HepG2 (cell line): ENCODE measurements around the gene TACC2. TPM values are rescaled to one million over a fixed set of nuclear protein-coding genes. Genes with fewer than 3 reads are reported as not detected.

ENCODE experiments used
- ATAC-seq: fragments of 200-7000 bp; cut with Tn5 transposase; 3 replicates; pipeline ENCODE4 v1.9.1; 2020; ENCODE audit warnings: mild to moderate bottlenecking, moderate library complexity
- BruUV-seq: library from RNA; stranded (reverse); fragments of 400-500 nt; replicated peaks from 2 replicates; lab custom pipeline; 2021; lab: Mats Ljungman, UMichigan
- CTCF ChIA-PET: fragments of 300-600 bp; formaldehyde crosslinking; extraction: SDS; loops from one replicate; lab custom pipeline; 2021; ENCODE audit warnings: low total read pairs, inconsistent platforms, low intra/inter-chr PET ratio; lab: Yijun Ruan, JAX
- POLR2A ChIA-PET: fragments of 350-600 bp; sonication (Branson Sonifier 250); formaldehyde crosslinking; loops from one replicate; lab custom pipeline; 2020; ENCODE audit warnings: antibody characterized with exemption, inconsistent platforms; lab: Yijun Ruan, JAX
- DNase-seq: peaks from one replicate; pipeline ENCODE4 v3.0.0-alpha.2; 2015; ENCODE audit warnings: low spot score
- FAIRE-seq: peaks from 3 replicates; lab custom pipeline; 2011; peaks lifted over from hg19 to GRCh38; lab: Jason Lieb, UNC
- H2AFZ ChIP-seq: one replicate; pipeline ENCODE4 v1.6.1; 2011; ENCODE audit warnings: low read length, inconsistent platforms
- H3K27ac ChIP-seq: fragments of 300-600 bp; 3 replicates; pipeline ENCODE4 v1.8.0; 2011; ENCODE audit warnings: mixed run types, mild to moderate bottlenecking, mixed read lengths, low read length, inconsistent platforms; ENCODE audit not compliant: insufficient read depth; ENCODE audit errors: extremely low read length
- H3K27me3 ChIP-seq, 2 experiments: fragments of 200-600 bp in 1 of 2; 2 replicates in 1 of 2; 3 replicates in 1 of 2; pipeline versions ENCODE4 v1.6.0 to v1.8.0; 2011; ENCODE audit warnings: low read length in 2 of 2, mild to moderate bottlenecking in 2 of 2, moderate library complexity in 2 of 2, inconsistent platforms in 1 of 2; ENCODE audit not compliant: insufficient read depth in 2 of 2, control insufficient read depth in 1 of 2
- H3K36me3 ChIP-seq, 2 experiments: fragments of 200-600 bp in 1 of 2; replicated peaks in 1 of 2; 2 replicates in 1 of 2; 3 replicates in 1 of 2; pipeline versions ENCODE4 v1.5.1 to v1.8.0; 2011; ENCODE audit warnings: low read length in 2 of 2, inconsistent platforms in 1 of 2; ENCODE audit not compliant: insufficient read depth in 2 of 2, control insufficient read depth in 1 of 2
- H3K4me1 ChIP-seq: 2 replicates; pipeline ENCODE4 v1.5.1; 2012; ENCODE audit warnings: low read length, inconsistent platforms; ENCODE audit not compliant: insufficient read depth
- H3K4me2 ChIP-seq: 2 replicates; pipeline ENCODE4 v1.6.0; 2011; ENCODE audit warnings: low read depth, low read length, inconsistent platforms
- H3K4me3 ChIP-seq, 3 experiments: fragments of 200-600 bp in 1 of 3; sonication (generic), shearing (Covaris generic) in 1 of 3; replicated peaks in 1 of 3; 2 replicates each; pipeline ENCODE4 v1.5.1; 2011 to 2016; ENCODE audit warnings: low read length in 3 of 3, inconsistent platforms in 2 of 3, low read depth in 2 of 3, mild to moderate bottlenecking in 2 of 3, control low read depth in 1 of 3, mixed read lengths in 1 of 3; ENCODE audit not compliant: insufficient read depth in 1 of 3
- H3K79me2 ChIP-seq: one replicate; pipeline ENCODE4 v1.6.1; 2011; ENCODE audit warnings: low read length, inconsistent platforms; ENCODE audit not compliant: insufficient read depth
- H3K9ac ChIP-seq: 2 replicates; pipeline ENCODE4 v1.6.0; 2011; ENCODE audit warnings: mild to moderate bottlenecking, low read depth, low read length, inconsistent platforms; ENCODE audit not compliant: insufficient read depth
- H3K9me3 ChIP-seq: 2 replicates; pipeline ENCODE4 v1.5.1; 2012; ENCODE audit warnings: mild to moderate bottlenecking, low read length
- H4K20me1 ChIP-seq: 2 replicates; pipeline ENCODE4 v1.6.0; 2011; ENCODE audit warnings: inconsistent platforms, mild to moderate bottlenecking, low read length, moderate library complexity; ENCODE audit not compliant: insufficient read depth
- AHR ChIP-seq: IDR thresholded peaks from 2 replicates; pipeline ENCODE4 v1.6.1; 2018; ENCODE audit warnings: missing genetic modification reagents, missing compliant biosample characterization
- ARID4A ChIP-seq: sonication (generic); formaldehyde crosslinking; IDR thresholded peaks from 2 replicates; pipeline ENCODE4 v1.5.0; 2020; ENCODE audit warnings: mild to moderate bottlenecking, missing genetic modification reagents, borderline replicate concordance
- FIP1L1 ChIP-seq: fragments of 200-400 bp; formaldehyde crosslinking; IDR thresholded peaks from 2 replicates; pipeline ENCODE4 v1.6.1; 2018; ENCODE audit warnings: low read depth, mild to moderate bottlenecking, low read length, moderate library complexity, borderline replicate concordance; ENCODE audit not compliant: insufficient read depth
- HES4 ChIP-seq: sonication (generic); formaldehyde crosslinking; IDR thresholded peaks from 2 replicates; pipeline ENCODE4 v1.9.0; 2021; ENCODE audit warnings: mild to moderate bottlenecking, missing genetic modification reagents, borderline replicate concordance
- ISL2 ChIP-seq: sonication (generic); formaldehyde crosslinking; IDR thresholded peaks from 2 replicates; pipeline ENCODE4 v1.5.0; 2020; ENCODE audit warnings: missing genetic modification reagents
- JUND ChIP-seq: sonication (generic); formaldehyde crosslinking; IDR thresholded peaks from 2 replicates; pipeline ENCODE4 v1.8.0; 2022; ENCODE audit warnings: mild to moderate bottlenecking, missing genetic modification reagents
- KDM1A ChIP-seq: IDR thresholded peaks from 2 replicates; pipeline ENCODE4 v1.6.1; 2016; ENCODE audit warnings: missing compliant biosample characterization
- KLF9 ChIP-seq: IDR thresholded peaks from 2 replicates; pipeline ENCODE4 v1.6.1; 2016; ENCODE audit warnings: low read depth
- NR1H2 ChIP-seq: sonication (generic); formaldehyde crosslinking; IDR thresholded peaks from 2 replicates; pipeline ENCODE4 v1.8.1; 2022; ENCODE audit warnings: low read depth, missing genetic modification reagents, borderline replicate concordance
- PHB2 ChIP-seq: fragments of 450-650 bp; IDR thresholded peaks from 2 replicates; pipeline ENCODE4 v1.6.1; 2018; ENCODE audit not compliant: partially characterized antibody
- RFX1 ChIP-seq: fragments of 450-650 bp; IDR thresholded peaks from 2 replicates; pipeline ENCODE4 v1.6.1; 2017
- TEAD3 ChIP-seq: optimal IDR thresholded peaks from 2 replicates; pipeline ENCODE3; 2016; ENCODE audit warnings: borderline replicate concordance
- YY1 ChIP-seq: IDR thresholded peaks from 2 replicates; pipeline ENCODE4 v1.6.1; 2011; ENCODE audit warnings: low read length, low read depth, moderate library complexity, mild to moderate bottlenecking; ENCODE audit not compliant: insufficient read depth, insufficient replicate concordance
- ZFP1 ChIP-seq: IDR thresholded peaks from 2 replicates; pipeline ENCODE4 v1.6.1; 2016
- ZNF12 ChIP-seq: sonication (generic); formaldehyde crosslinking; IDR thresholded peaks from 2 replicates; pipeline ENCODE4 v1.5.0; 2020; ENCODE audit warnings: missing genetic modification reagents
- ZNF780A ChIP-seq: sonication (generic); formaldehyde crosslinking; IDR thresholded peaks from 2 replicates; pipeline ENCODE4 v1.8.0; 2022; ENCODE audit warnings: mild to moderate bottlenecking, missing genetic modification reagents, moderate library complexity
- WGBS: methylation state at CpG from one replicate; pipeline ENCODE4 v1.1.6; 2017; ENCODE audit warnings: low lambda C conversion rate; 5-methylcytosine and 5-hydroxymethylcytosine counted together
- in situ Hi-C: cut with HindIII; loops from 2 replicates; pipeline ENCODE4 v1.10.0; 2017; ENCODE audit warnings: low pct_unique_long_range_greater_than_20kb; ENCODE audit not compliant: extremely low pct_ligation_motif_present
- intact Hi-C: fragments of 100-400 bp; cut with micrococcal nuclease; formaldehyde crosslinking; loops from one replicate; pipeline ENCODE4 v1.10.0; 2022; ENCODE audit not compliant: unreplicated experiment
- polyA plus RNA-seq, 8 experiments: library from polyadenylated mRNA; depleted of rRNA in 3 of 8; stranded (reverse) in 7 of 8; unstranded in 1 of 8; fragments of >200 nt; fragmentation: Illumina TruSeq in 4 of 8; extraction: Trizol in 4 of 8; gene quantifications; 2 replicates each; pipeline versions ENCODE4 v1.2.1 to v1.2.3, GENCODE V29; 2011 to 2016; ENCODE audit warnings: low read depth in 4 of 8, missing spikeins in 1 of 8, mixed read lengths in 1 of 8; ENCODE audit not compliant: insufficient read depth in 1 of 8
- total RNA-seq, 5 experiments: library from RNA; depleted of rRNA; stranded (reverse); fragments of >200 nt; fragmentation: Illumina TruSeq; extraction: Trizol; gene quantifications; 2 replicates each; pipeline ENCODE4 v1.2.3, GENCODE V29; 2016; ENCODE audit warnings: low read depth in 1 of 5

Gene TACC2
- total and polyA plus RNA-seq, 2 of the 13 experiments (the other 11 are each of a cell fraction or from before 2014, with no cell fraction given): 11.8 to 16.0 TPM

GRCh38 chr10:122124342-122124741, 135.4 kb downstream of the TACC2 start:
- H3K27ac ChIP-seq: no peak overlapping the region
- peaks cover 69% of the 10 kb centered on the region for H3K79me2 ChIP-seq

More at GRCh38 chr10:122124342-122124741, 135.4 kb downstream of the TACC2 start:
- peaks cover 4 to 8% of the 10 kb centered on the region in 2 experiments; a peak in 2 of 5 replicates for H3K36me3 ChIP-seq
- ATAC-seq: no peak
- H3K9me3 ChIP-seq: no peaks in the 10 kb centered on the region
- no TSS peak for BruUV-seq
- no peak overlapping the region for H3K4me3 ChIP-seq
- H4K20me1 ChIP-seq: no peaks in the 10 kb centered on the region
- POLR2A ChIA-PET: interaction anchor here (0.8 kb wide), 1 partner anchor 11 kb away, joined by 3 read pairs; no protein-coding TSS in a partner anchor
- H3K4me2 ChIP-seq: no peak overlapping the region
- DNase-seq: no peak
- in situ Hi-C loops: no loop called here
- CTCF ChIA-PET: no interaction called here
- H3K4me1 ChIP-seq: peaks cover 25% of the 10 kb centered on the region
- H3K9ac ChIP-seq: no peak overlapping the region
- no peaks in the 10 kb centered on the region; a peak in 1 of 5 replicates for H3K27me3 ChIP-seq
- 94% methylated on average over 9 of the region's 9 CpGs for WGBS
- no peak overlapping the region for H2AFZ ChIP-seq
- intact Hi-C loops: no loop called here
- no peak for FAIRE-seq
- TF ChIP-seq PHB2: no peak
- TF ChIP-seq YY1: no peak
- TF ChIP-seq NR1H2 (CRISPR knock-in tag): no peak
- no peak for TF ChIP-seq ZFP1 (CRISPR knock-in tag)
- TF ChIP-seq RFX1: no peak
- TF ChIP-seq KDM1A: no peak
- no peak for TF ChIP-seq ZNF12 (CRISPR knock-in tag)
- no peak for TF ChIP-seq FIP1L1
- no peak for TF ChIP-seq ARID4A (CRISPR knock-in tag)
- no peak for TF ChIP-seq ISL2 (CRISPR knock-in tag)
- TF ChIP-seq TEAD3 (CRISPR knock-in tag): no peak
- no peak for TF ChIP-seq ZNF780A (CRISPR knock-in tag)
- TF ChIP-seq AHR: no peak
- no peak for TF ChIP-seq JUND
- no peak for TF ChIP-seq KLF9 (CRISPR knock-in tag)
- TF ChIP-seq HES4 (CRISPR knock-in tag): no peak
